ENCODE measurements around the gene ANGPT4. TPM values are rescaled to one million over a fixed set of nuclear protein-coding genes. Genes with fewer than 3 reads are reported as not detected.

The ANGPT4 gene
- total RNA-seq, 4 donors from 2014 or later: 0.14 TPM; not detected in 3

DNA sequence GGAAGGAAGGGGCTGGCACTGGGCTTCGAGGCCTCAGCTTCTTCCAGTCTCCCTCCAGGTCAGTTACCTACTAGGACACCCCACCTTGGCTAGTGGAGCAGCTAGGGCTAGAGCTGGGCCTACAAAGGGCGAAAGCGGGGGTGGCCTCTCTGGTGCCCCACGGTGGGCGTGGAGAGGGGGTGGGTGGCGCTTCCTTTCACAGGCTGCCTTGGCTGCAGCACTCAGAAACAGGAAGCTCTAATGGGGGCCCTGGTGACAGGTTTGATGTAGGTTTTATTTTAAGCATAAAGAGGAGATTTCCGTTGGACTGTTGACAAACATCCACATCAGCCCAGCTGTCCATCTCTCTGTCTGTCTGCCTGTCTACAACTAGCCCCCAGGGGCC, 69.2 kb downstream of the ANGPT4 start:
- Histone ChIP-seq H3K4me1 (peaks cover 9 to 34% (median 15%) of the 10 kb centered on the region in 4 donors), H3K9me3 (no peaks in the 10 kb centered on the region), H3K36me3 (no peaks in the 10 kb centered on the region), H3K4me3 (no peak overlapping the region), H3K27me3 (peaks cover 4% of the 10 kb centered on the region), H3K27ac (peak overlapping the region in 2 of 4 donors; percentile 20 to 36)
- 14 to 49% methylated on average over 1 to 3 of the region's 7 CpGs for WGBS, 2 donors (ENCODE audit: low coverage in 1 of 2)
- in situ Hi-C loops (cut with MboI; ENCODE audit: low pct_ligation_motif_present in 1 of 4, low pct_unique_long_range_greater_than_20kb in 1 of 4, low sequenced_read_pairs in 3 of 4) (loop anchor here in 1 of 4 donors (25.0 kb wide), 1 partner anchor 265 kb away; the partner anchor contains the start of gene PSMF1), intact Hi-C loops (cut with DNase I; ENCODE audit: low total_unique reads) (no loop called here)
- DNase-seq: peak; percentile 38
- TF ChIP-seq EP300 (IDR thresholded peaks at IDR 0.05; ENCODE audit: low read depth) (no peak), CTCF (IDR thresholded peaks at IDR 0.05) (no peak), POLR2A (IDR thresholded peaks at IDR 0.05) (no peak), POLR2AphosphoS5 (IDR thresholded peaks at IDR 0.05) (no peak)

- H3K27ac ChIP-seq: peak overlapping the region in 3 of 4 donors; percentile 11 to 62 (median 50)
- TF ChIP-seq POLR2A (IDR thresholded peaks at IDR 0.05) (no peak), POLR2AphosphoS5 (IDR thresholded peaks at IDR 0.05) (no peak), CTCF (IDR thresholded peaks at IDR 0.05) (no peak), EP300 (IDR thresholded peaks at IDR 0.05; ENCODE audit: low read depth) (no peak)
- no peaks in the 10 kb centered on the region for H3K9me3 ChIP-seq
- peak overlapping the region in 1 of 4 donors; percentile 57 for H3K4me3 ChIP-seq
- intact Hi-C loops (cut with DNase I; ENCODE audit: low total_unique reads) (no loop called here), in situ Hi-C loops (cut with MboI; ENCODE audit: low pct_ligation_motif_present in 1 of 4, low pct_unique_long_range_greater_than_20kb in 1 of 4, low sequenced_read_pairs in 3 of 4) (loop anchor here in 1 of 4 donors (25.0 kb wide), 1 partner anchor 266 kb away; the partner anchor contains the start of gene PSMF1)
- peaks cover 9 to 40% (median 22%) of the 10 kb centered on the region in 4 donors for H3K4me1 ChIP-seq
- no peak for DNase-seq
- no peaks in the 10 kb centered on the region for H3K36me3 ChIP-seq
- peaks cover 9% of the 10 kb centered on the region for H3K27me3 ChIP-seq
- WGBS, 2 donors (ENCODE audit: low coverage in 1 of 2): 63 to 74% methylated on average over 2 to 11 of the region's 11 CpGs
Observed at GRCh38 chr20:845941-846893, 69.9 kb downstream of the ANGPT4 start.

DNA sequence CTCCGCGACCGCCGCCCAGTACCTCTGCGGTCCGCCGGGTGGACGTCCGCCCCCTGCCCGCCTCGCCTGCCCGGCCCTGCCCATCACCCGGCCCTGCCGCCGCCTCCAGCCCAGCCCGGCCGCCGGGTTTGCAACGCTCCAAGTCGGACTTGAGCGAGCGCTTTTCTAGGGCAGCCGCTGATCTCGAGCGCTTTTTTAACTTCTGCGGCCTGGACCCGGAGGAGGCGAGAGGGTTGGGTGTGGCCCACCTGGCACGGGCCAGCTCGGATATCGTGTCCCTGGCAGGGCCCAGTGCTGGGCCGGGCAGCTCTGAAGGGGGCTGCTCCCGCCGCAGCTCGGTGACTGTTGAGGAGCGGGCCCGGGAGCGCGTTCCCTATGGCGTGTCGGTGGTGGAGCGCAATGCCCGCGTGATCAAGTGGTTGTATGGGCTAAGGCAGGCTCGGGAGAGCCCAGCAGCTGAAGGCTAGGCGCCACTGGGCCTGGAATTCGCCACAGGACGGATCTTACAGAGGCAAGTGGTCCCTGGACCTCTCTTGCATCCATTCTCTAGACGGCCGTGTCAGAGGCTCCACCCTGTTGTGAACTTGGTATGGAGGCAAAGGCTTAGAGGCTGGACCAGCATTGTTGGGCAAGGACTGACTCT, 70.8 kb downstream of the ANGPT4 start:
- Histone ChIP-seq H3K4me3 (peak overlapping the region in 2 of 4 donors; percentile 39 to 57), H3K27ac (peak overlapping the region in 3 of 4 donors; percentile 11 to 62 (median 50)), H3K27me3 (peaks cover 11% of the 10 kb centered on the region), H3K9me3 (no peaks in the 10 kb centered on the region), H3K36me3 (no peaks in the 10 kb centered on the region), H3K4me1 (peaks cover 9 to 44% (median 24%) of the 10 kb centered on the region in 4 donors)
- TF ChIP-seq CTCF (IDR thresholded peaks at IDR 0.05): no peak
- TF ChIP-seq EP300 (IDR thresholded peaks at IDR 0.05; ENCODE audit: low read depth): no peak
- TF ChIP-seq POLR2AphosphoS5 (IDR thresholded peaks at IDR 0.05): no peak
- no peak for TF ChIP-seq POLR2A (IDR thresholded peaks at IDR 0.05)
- WGBS, 2 donors (ENCODE audit: low coverage in 1 of 2): 80% methylated on average over 48 of the region's 50 CpGs; no CpG with 5 or more reads in 1 of the 2 donors
- no peak for DNase-seq
- intact Hi-C loops (cut with DNase I; ENCODE audit: low total_unique reads) (no loop called here), in situ Hi-C loops (cut with MboI; ENCODE audit: low pct_ligation_motif_present in 1 of 4, low pct_unique_long_range_greater_than_20kb in 1 of 4, low sequenced_read_pairs in 3 of 4) (loop anchor here in 1 of 4 donors (25.0 kb wide), 1 partner anchor 267 kb away; the partner anchor contains the start of gene PSMF1)

All from transverse colon (tissue), 4 donors.